HepG2 (cell line): ENCODE measurements around the gene AXIN1. TPM values are rescaled to one million over a fixed set of nuclear protein-coding genes. Genes with fewer than 3 reads are reported as not detected.

Experiments used
- ASH2L ChIP-seq: fragments of 300-600, 200-600 bp; sonication (generic); IDR thresholded peaks from 2 replicates; pipeline ENCODE4 v1.7.0; 2017; ENCODE audit warnings: low read depth, mild to moderate bottlenecking, moderate library complexity, mixed read lengths, low read length; ENCODE audit not compliant: insufficient read length
- KDM3A ChIP-seq: IDR thresholded peaks from 2 replicates; pipeline ENCODE4 v1.6.1; 2018; ENCODE audit warnings: low read depth, missing compliant biosample characterization
- NR2F1 ChIP-seq, 2 experiments: fragments of 450-650 bp in 1 of 2; formaldehyde crosslinking in 1 of 2; IDR thresholded peaks; 2 replicates each; pipeline versions ENCODE4 v1.5.0 to v1.6.1; 2016 to 2020; ENCODE audit warnings: mild to moderate bottlenecking in 1 of 2, missing compliant biosample characterization in 1 of 2, missing genetic modification reagents in 1 of 2, moderate library complexity in 1 of 2
- SCMH1 ChIP-seq: sonication (generic); formaldehyde crosslinking; IDR thresholded peaks from 2 replicates; pipeline ENCODE4 v1.9.0; 2021; ENCODE audit warnings: missing genetic modification reagents, mild to moderate bottlenecking, borderline replicate concordance
- ZBTB26 ChIP-seq: IDR thresholded peaks from 2 replicates; pipeline ENCODE4 v1.6.1; 2016; ENCODE audit warnings: missing compliant biosample characterization, missing genetic modification reagents, borderline replicate concordance
- ZBTB44 ChIP-seq: sonication (generic); formaldehyde crosslinking; IDR thresholded peaks from 2 replicates; pipeline ENCODE4 v1.4.0; 2020; ENCODE audit warnings: missing genetic modification reagents
- ZHX2 ChIP-seq, 2 experiments: sonication (generic) in 1 of 2; formaldehyde crosslinking in 1 of 2; IDR thresholded peaks; 2 replicates each; pipeline versions ENCODE4 v1.6.1 to v1.9.0; 2014 to 2022; ENCODE audit warnings: antibody characterized with exemption in 1 of 2, borderline replicate concordance in 1 of 2, inconsistent platforms in 1 of 2, low read depth in 1 of 2, missing genetic modification reagents in 1 of 2
- ZNF883 ChIP-seq: sonication (generic); formaldehyde crosslinking; IDR thresholded peaks from 2 replicates; pipeline ENCODE4 v1.5.1; 2020; ENCODE audit warnings: mild to moderate bottlenecking, missing genetic modification reagents; ENCODE audit errors: not compliant biosample characterization
- polyA plus RNA-seq, 8 experiments: library from polyadenylated mRNA; depleted of rRNA in 3 of 8; stranded (reverse) in 7 of 8; unstranded in 1 of 8; fragments of >200 nt; fragmentation: Illumina TruSeq in 4 of 8; extraction: Trizol in 4 of 8; gene quantifications; 2 replicates each; pipeline versions ENCODE4 v1.2.1 to v1.2.3, GENCODE V29; 2011 to 2016; ENCODE audit warnings: low read depth in 4 of 8, missing spikeins in 1 of 8, mixed read lengths in 1 of 8; ENCODE audit not compliant: insufficient read depth in 1 of 8
- total RNA-seq, 5 experiments: library from RNA; depleted of rRNA; stranded (reverse); fragments of >200 nt; fragmentation: Illumina TruSeq; extraction: Trizol; gene quantifications; 2 replicates each; pipeline ENCODE4 v1.2.3, GENCODE V29; 2016; ENCODE audit warnings: low read depth in 1 of 5
- TF ChIP-seq, protein P1 (sequence below): sonication (generic); formaldehyde crosslinking; IDR thresholded peaks from 2 replicates; pipeline ENCODE4 v1.4.0; 2020; ENCODE audit warnings: missing genetic modification reagents
- TF ChIP-seq, protein P2 (sequence below): IDR thresholded peaks from 2 replicates; pipeline ENCODE4 v1.6.1; 2016; ENCODE audit warnings: missing genetic modification reagents, missing compliant biosample characterization

AXIN1 gene
- total and polyA plus RNA-seq, 2 of the 13 experiments (the other 11 are each of a cell fraction or from before 2014, with no cell fraction given) = 24.0 to 26.0 TPM

- TF ChIP-seq, protein P1, sequence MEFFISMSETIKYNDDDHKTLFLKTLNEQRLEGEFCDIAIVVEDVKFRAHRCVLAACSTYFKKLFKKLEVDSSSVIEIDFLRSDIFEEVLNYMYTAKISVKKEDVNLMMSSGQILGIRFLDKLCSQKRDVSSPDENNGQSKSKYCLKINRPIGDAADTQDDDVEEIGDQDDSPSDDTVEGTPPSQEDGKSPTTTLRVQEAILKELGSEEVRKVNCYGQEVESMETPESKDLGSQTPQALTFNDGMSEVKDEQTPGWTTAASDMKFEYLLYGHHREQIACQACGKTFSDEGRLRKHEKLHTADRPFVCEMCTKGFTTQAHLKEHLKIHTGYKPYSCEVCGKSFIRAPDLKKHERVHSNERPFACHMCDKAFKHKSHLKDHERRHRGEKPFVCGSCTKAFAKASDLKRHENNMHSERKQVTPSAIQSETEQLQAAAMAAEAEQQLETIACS (CRISPR knock-in tag) = no peak
- TF ChIP-seq KDM3A (CRISPR knock-in tag) (peak; percentile 97), SCMH1 (CRISPR knock-in tag) (no peak), ZBTB26 (CRISPR knock-in tag) (peak; percentile 49; the same call in 1 of the 2 replicates), ZNF883 (CRISPR knock-in tag) (no peak), NR2F1 (CRISPR knock-in tag; IDR thresholded peaks at IDR 0.05) (peak; percentile 17 to 28; a peak in 1 of 4 replicates), ZBTB44 (CRISPR knock-in tag) (no peak), ZHX2 (IDR thresholded peaks at IDR 0.05; ENCODE audit: low read depth) (peak; percentile 28; the same call in 1 of the 2 replicates), ZHX2 (CRISPR knock-in tag; IDR thresholded peaks at IDR 0.05; ENCODE audit: borderline replicate concordance) (no peak), ASH2L (peak; percentile 28)
- TF ChIP-seq, protein P2, sequence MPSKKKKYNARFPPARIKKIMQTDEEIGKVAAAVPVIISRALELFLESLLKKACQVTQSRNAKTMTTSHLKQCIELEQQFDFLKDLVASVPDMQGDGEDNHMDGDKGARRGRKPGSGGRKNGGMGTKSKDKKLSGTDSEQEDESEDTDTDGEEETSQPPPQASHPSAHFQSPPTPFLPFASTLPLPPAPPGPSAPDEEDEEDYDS = 0 out of 2 replicates have a peak, but pooled peaks have one; percentile 45
Observed at GRCh38 chr16:361872-362701, 9.6 kb upstream of the AXIN1 start (continued).
